ENCODE results near the gene HOXA10. TPM values are rescaled to one million over a fixed set of nuclear protein-coding genes. Genes with fewer than 3 reads are reported as not detected.

HOXA10 gene
- total RNA-seq, 4 donors from 2014 or later, result 24.6 to 61.2 (median 40.0) TPM

DNA sequence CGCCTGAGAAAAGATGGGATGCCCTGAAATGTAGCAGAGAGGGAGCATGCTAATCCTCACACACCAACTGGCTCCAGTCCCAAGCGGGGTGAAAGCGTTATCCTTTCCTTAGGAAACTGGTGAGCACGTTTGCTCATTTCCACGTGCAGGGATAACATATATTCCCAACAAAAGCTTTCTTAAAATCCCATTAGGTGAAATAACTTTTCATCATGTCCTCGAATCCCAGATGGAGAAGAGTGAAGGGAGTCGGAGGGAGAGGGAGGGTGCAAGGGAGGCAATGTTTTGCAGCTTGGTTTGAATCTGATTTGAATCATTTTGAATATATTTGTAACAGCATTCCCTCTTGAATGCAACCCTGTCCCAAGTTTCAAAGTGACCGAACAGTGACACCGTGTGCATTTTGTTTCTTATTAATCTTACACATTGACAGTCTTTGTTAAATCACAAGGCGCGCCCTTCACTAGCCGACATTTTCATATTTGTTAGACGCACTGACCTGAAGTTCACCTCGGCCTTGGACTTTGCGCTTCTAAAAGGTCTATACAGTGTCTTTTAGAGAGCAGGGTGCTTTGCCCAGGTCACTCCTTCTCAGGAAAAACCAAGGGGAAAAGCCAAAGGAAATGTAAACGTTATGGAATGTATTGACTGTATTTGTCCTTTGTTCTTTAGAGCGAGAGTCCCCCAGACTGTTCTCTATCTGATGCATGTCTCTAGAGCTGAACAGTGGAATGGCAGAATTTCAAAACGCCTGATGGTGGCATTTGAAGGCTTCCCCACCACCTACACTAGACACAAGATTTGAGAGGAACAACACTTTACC is 40.5 kb downstream of the HOXA10 start:
- no peak for DNase-seq
- Histone ChIP-seq H3K36me3 (no peaks in the 10 kb centered on the region), H3K27ac (peak overlapping the region; percentile 70 to 95 (median 78)), H3K4me1 (peaks cover 52 to 58% of the 10 kb centered on the region in 2 donors), H3K9me3 (no peaks in the 10 kb centered on the region), H3K27me3 (no peaks in the 10 kb centered on the region), H3K4me3 (peak overlapping the region in 1 of 4 donors; percentile 3)
- in situ Hi-C loops (cut with MboI; ENCODE audit: low sequenced_read_pairs in 4 of 4), result no loop called here
- intact Hi-C loops (cut with DNase I; ENCODE audit: low total_unique reads), result loop anchor here (2.0 to 5.0 kb wide), 2 partner anchors 34 to 279 kb away; partner anchors contain the start of gene HOXA9
- no peak for ATAC-seq
- no peak for TF ChIP-seq POLR2A (IDR thresholded peaks at IDR 0.05)
- TF ChIP-seq, protein P1, sequence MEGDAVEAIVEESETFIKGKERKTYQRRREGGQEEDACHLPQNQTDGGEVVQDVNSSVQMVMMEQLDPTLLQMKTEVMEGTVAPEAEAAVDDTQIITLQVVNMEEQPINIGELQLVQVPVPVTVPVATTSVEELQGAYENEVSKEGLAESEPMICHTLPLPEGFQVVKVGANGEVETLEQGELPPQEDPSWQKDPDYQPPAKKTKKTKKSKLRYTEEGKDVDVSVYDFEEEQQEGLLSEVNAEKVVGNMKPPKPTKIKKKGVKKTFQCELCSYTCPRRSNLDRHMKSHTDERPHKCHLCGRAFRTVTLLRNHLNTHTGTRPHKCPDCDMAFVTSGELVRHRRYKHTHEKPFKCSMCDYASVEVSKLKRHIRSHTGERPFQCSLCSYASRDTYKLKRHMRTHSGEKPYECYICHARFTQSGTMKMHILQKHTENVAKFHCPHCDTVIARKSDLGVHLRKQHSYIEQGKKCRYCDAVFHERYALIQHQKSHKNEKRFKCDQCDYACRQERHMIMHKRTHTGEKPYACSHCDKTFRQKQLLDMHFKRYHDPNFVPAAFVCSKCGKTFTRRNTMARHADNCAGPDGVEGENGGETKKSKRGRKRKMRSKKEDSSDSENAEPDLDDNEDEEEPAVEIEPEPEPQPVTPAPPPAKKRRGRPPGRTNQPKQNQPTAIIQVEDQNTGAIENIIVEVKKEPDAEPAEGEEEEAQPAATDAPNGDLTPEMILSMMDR (IDR thresholded peaks at IDR 0.05 in 4 of 5, conservative IDR thresholded peaks at IDR 0.05 in 1 of 5), result no peak

GRCh38 chr7:27132978-27133377 is 41.1 kb downstream of the HOXA10 start:
- no peak for ATAC-seq
- Histone ChIP-seq H3K4me3 (no peak overlapping the region), H3K27ac (peak overlapping the region; percentile 70 to 95 (median 78)), H3K4me1 (peaks cover 58 to 59% of the 10 kb centered on the region in 2 donors), H3K9me3 (no peaks in the 10 kb centered on the region), H3K27me3 (no peaks in the 10 kb centered on the region), H3K36me3 (no peaks in the 10 kb centered on the region)
- intact Hi-C loops (cut with DNase I; ENCODE audit: low total_unique reads), result loop anchor here (5.0 kb wide), 1 partner anchor 34 kb away; the partner anchor contains the start of gene HOXA9
- in situ Hi-C loops (cut with MboI; ENCODE audit: low sequenced_read_pairs in 4 of 4), result no loop called here
- no peak for DNase-seq
- TF ChIP-seq POLR2A (IDR thresholded peaks at IDR 0.05), result no peak
- TF ChIP-seq, protein P1 (IDR thresholded peaks at IDR 0.05 in 4 of 5, conservative IDR thresholded peaks at IDR 0.05 in 1 of 5), result no peak

DNA sequence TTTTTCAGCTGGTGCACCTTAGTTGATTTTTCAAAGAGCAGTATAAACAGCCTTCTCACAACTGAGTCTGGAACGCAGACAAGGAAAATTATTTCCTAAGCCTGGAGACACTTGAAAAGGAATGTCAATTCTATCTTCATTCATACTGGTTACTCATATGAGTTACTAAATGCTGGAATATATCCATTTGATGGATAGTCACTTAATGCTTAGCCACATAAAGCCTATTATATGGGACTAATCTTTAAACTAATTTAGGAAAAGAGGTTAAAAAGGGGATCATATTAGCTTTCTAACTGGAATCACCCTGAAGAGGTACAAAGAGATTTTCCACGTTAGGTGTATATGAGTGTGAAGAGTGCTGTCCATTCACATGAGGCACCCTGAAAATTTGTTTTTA is 41.9 kb downstream of the HOXA10 start:
- Histone ChIP-seq H3K27me3 (no peaks in the 10 kb centered on the region), H3K4me3 (no peak overlapping the region), H3K4me1 (peaks cover 61 to 64% of the 10 kb centered on the region in 2 donors), H3K9me3 (no peaks in the 10 kb centered on the region), H3K27ac (peak overlapping the region in 2 of 4 donors; percentile 95 to 97), H3K36me3 (no peaks in the 10 kb centered on the region)
- no peak for TF ChIP-seq POLR2A (IDR thresholded peaks at IDR 0.05)
- TF ChIP-seq, protein P1 (IDR thresholded peaks at IDR 0.05 in 4 of 5, conservative IDR thresholded peaks at IDR 0.05 in 1 of 5), result no peak
- no peak for DNase-seq
- ATAC-seq, result no peak
- in situ Hi-C loops (cut with MboI; ENCODE audit: low sequenced_read_pairs in 4 of 4) (no loop called here), intact Hi-C loops (cut with DNase I; ENCODE audit: low total_unique reads) (loop anchor here (5.0 kb wide), 1 partner anchor 35 kb away; the partner anchor contains the start of gene HOXA9)

GRCh38 chr7:27131390-27131819 is 42.7 kb downstream of the HOXA10 start:
- no peak for TF ChIP-seq POLR2A (IDR thresholded peaks at IDR 0.05)
- TF ChIP-seq, protein P1 (IDR thresholded peaks at IDR 0.05 in 4 of 5, conservative IDR thresholded peaks at IDR 0.05 in 1 of 5), result no peak
- Histone ChIP-seq H3K9me3 (no peaks in the 10 kb centered on the region), H3K4me3 (peak overlapping the region; percentile 89 to 94 (median 90)), H3K27ac (peak overlapping the region; percentile 95 to 97 (median 96)), H3K4me1 (peaks cover 58 to 68% of the 10 kb centered on the region in 2 donors), H3K27me3 (no peaks in the 10 kb centered on the region), H3K36me3 (no peaks in the 10 kb centered on the region)
- DNase-seq (no peak), ATAC-seq (no peak)
- intact Hi-C loops (cut with DNase I; ENCODE audit: low total_unique reads), result loop anchor here (2.0 to 5.0 kb wide), 3 partner anchors 35 to 267 kb away; partner anchors contain the start of genes HOXA9 and SKAP2
- in situ Hi-C loops (cut with MboI; ENCODE audit: low sequenced_read_pairs in 4 of 4), result no loop called here
